ENCODE measurements around the gene PHOSPHO2.
"Not testable (repeated sequence)": the region's sequence is repeated elsewhere in the genome, so short reads cannot be mapped to it uniquely, and the experiment has no call there.

PHOSPHO2 gene

DNA sequence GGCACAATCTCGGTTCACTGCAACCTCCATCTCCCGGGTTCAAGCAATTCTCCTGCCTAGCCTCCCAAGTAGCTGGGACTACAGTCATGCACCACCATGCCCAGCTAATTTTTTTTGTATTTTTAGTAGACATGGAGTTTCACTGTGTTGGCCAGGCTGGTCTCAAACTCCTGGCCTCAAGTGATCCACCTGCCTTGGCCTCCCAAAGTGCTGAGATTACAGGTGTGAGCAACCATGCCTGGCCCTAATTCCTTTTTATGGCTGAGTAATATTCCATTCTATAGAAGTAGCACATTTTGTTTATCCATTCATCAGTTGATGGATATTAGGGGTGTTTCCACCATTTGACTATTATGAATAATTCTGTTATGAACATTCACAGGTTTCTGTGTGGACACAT is 9.6 kb upstream of the PHOSPHO2 start:
- not testable (repeated sequence) for DNase-seq

DNA sequence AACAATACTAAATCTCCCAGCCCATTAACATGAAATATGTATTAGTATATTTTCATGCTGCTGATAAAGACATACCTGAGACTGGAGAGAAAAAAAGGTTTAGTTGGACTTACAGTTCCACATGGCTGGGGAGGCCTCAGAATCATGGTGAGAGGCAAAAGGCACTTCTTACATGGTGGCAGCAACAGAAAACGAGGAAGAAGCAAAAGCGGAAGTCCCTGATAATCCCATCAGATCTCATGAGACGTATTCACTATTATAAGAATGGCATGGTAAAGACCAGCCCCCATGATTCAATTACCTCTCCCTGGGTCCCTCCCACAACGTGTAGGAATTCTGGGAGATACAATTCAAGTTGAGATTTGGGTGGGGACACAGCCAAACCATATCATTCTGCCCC is 7.4 kb upstream of the PHOSPHO2 start:
- DNase-seq = not testable (repeated sequence)

DNA sequence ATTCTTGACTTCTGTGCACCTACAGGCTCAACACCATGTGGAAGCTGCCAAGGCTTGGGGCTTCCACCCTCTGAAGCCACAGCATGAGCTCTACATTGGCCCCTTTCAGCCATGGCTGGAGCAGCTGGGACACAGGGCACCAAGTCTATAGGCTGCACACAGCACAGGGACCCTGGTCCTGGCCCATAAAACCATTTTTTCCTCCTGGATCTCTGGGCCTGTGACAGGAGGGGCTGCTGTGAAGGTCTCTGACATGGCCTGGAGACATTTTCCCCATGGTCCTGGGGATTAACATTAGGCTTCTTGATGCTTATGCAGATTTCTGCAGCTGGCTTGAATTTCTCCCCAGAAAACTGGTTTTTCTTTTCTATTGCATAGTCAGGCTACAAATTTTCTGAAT is 6.3 kb upstream of the PHOSPHO2 start:
- DNase-seq = not testable (repeated sequence)

DNA sequence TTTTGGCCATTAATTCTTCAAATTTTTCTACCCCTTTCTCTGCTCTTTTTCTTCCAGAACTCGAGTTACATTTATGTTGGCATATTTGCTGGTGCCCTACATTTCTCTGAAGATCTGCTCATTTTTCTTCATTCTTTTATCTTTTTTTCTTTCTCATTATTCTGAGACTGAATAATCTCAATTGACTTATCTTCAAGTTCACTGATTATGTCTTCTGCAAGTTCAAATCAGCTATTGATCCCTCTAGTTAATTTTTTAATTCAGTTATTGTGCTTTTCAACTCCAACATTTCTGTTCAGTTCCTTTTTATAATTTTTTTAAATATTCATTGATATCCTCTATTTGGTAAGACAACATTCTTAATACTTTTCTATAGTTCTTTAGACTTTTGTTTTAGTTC is 3.3 kb upstream of the PHOSPHO2 start:
- no peak for DNase-seq

DNA sequence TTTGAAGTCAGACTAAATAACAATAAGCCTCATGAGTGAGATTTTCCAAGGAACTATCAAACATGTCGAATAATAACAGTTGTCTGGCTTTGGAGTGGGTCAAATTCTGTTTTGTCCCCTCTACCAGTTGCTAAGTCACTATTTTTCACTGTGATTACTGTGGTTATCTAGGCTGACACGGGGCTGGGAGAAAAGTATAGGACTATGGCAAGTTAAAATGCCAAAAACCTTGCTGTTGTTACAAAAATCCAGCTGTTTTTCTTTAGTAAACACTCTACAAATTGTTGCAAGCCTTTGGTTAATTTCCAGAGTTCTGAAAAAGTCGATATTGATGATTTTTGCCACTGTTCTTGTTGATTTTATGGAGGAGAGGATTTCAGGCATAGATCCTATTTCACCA is 1.6 kb upstream of the PHOSPHO2 start:
- DNase-seq = no peak

DNA sequence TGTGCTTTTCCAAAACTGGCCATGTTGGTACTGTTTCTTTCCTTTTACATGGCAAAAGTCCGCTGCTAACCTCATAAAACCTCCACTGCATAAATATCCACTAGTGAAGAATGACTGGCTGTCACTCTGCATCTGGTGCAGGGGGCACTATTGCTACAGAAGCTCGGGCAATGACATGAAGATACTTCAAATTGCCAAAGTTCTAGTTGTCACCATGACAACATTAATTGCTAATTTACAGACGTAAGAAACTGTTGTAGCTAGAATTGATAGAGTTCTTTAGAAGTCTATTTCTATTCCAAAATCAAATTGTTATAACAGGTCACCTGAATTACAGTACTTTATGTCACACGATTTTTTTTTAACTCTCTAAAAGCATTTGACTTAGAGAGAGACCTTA is 909 bp upstream of the PHOSPHO2 start:
- DNase-seq = peak; percentile 57

DNA sequence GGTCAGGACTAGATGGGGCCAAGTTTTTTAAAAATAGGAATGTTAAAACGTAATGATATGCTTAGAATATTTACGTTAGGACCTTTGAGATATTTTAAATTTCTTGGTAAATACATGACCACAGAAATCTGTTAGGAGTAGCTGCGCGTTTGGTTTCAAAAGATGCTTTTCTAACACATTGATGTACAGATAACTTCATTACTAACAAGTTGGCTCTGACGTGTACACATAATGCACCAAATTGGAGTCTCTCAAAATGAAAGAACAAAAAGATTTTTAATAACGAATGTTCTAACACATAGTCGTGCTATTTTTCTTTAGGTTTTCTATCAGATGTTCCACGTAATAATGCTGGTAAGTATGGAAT is 608 bp downstream of the PHOSPHO2 start:
- DNase-seq = no peak

DNA sequence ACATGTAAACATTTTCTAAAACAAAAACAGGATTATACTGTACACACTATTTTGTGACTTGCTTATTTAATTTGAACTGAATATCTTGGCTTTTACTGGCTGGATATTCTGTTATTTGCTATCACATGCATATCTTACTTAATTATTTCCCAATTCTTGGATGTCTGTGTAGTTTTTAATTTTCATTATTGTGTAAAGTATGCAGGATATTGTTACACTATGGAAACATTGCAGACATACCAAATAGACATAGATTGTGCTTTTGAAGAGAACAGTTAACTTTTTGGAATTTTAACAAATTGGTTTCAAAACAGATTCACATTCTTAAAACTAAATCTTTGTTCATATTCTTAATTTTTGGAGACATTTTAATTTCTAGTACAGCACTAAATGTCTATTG is 2.1 kb downstream of the PHOSPHO2 start:
- DNase-seq = no peak

DNA sequence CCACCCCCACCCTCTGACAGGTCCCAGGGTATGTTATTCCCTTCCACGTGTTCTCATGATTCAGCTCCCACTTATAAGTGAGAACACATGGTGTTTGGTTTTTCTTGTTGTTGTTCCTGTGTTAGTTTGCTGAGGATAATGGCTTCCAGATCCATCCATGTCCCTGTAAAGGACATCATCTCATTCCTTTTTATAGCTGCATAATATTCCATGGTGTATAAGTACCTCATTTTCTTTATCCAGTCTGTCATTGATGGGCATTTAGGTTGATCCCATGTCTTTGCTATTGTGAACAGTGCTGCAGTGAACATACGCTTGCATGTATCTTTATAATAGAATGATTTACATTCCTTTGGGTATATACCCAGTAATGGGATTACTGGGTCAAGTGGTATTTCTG is 4.9 kb downstream of the PHOSPHO2 start:
- DNase-seq = not testable (repeated sequence)

DNA sequence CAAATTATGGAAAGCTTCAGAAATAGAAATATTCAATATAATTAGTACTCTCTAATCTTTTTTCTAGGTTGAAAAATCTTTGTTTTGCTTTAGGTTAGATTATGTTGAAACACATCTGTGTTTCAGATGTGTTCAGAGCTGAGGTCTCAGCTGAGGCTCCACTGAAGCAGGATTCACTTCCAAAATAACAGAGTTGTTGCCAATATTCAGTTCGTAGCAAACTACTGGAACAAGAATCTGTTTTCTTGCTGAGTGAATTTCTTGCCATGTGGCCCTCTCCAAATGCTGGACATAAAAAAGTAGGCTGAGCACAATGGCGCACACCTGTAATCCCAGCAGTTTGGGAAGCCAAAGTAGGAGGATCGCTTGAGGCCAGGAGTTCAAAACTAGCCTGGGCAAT is 8.7 kb downstream of the PHOSPHO2 start:
- DNase-seq = no peak

DNA sequence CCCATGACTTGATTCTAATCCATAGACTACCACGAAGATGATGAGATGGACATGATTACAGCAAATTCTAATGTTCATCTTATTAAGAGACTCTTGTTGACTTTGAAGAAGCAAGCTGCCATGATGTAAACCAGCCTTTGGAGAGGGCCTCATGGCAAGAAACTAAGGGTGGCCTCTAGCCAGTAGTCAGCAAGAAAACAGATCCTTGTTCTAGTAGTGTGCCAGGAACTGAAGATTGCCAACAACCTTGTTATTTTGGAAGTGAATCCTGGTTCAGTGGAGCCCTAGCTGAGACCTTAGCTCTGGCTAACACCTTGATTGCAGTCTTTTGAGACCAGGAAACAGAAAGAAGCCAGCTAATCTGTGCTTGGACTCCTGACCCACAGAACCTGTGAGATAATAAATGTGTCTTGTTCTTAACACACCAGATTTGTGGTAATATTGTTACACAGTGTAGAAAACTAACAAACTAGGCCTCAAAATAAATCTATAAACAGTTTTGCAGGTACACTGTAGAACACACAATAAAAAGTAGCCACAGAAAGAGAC is 10.0 kb downstream of the PHOSPHO2 start:
- DNase-seq = no peak

DNA sequence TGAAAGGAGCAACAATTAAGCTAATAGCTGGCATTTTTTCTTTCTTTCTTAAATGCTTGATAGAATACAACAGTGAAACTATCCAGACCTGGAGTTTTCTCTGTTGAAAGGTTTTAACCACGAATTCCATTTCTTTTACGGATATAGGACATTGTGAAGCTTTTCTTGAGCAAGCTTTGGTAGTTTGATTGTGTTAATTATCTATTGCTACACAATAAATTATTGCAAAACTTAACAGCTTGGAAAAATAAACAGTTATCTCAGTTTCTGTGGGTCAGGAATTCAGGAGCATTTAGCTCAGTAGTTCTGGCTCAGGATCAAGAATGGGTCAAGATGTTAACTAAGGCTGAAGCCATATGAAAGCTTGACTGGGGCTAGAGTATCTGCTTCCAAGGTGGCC is 11.7 kb downstream of the PHOSPHO2 start:
- DNase-seq = no peak

DNA sequence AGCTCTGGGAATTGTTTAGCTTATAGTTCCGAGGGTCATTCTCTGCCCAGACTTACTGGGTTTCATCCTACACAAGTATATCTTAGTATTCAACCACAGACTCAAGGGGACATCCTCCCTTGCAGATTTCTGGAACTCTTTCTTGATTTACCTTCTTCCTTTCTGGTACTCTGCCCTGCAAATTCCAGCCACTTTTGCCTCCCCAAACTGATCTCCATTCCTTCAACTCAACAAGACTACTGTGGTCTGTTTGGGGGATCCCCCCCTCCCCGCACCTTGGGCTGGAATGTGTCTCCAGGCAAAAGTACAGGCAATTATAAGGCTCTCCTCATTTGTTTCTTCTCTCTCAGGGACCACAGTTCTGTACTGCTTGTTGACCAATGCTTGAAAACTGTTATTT is 13.4 kb downstream of the PHOSPHO2 start:
- DNase-seq = no peak

DNA sequence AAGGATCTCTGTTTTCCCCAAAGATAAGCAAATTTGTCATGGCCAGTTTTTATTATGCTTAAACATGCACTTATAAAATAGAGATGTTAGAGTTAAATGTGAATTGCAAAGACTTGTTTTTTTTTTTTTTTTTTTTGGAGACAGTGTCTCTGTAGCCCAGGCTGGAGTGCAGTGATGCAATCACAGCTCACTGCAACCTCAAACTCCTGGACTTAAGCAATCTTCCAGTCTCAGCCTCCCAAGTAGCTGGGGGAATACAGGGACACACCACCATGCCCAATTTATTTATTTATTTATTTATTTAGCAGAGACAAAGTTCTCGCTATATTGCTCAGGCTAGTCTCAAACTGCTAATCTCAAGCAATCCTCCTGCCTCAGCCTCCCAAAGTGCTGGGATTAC is 15.1 kb downstream of the PHOSPHO2 start:
- DNase-seq = no peak

DNA sequence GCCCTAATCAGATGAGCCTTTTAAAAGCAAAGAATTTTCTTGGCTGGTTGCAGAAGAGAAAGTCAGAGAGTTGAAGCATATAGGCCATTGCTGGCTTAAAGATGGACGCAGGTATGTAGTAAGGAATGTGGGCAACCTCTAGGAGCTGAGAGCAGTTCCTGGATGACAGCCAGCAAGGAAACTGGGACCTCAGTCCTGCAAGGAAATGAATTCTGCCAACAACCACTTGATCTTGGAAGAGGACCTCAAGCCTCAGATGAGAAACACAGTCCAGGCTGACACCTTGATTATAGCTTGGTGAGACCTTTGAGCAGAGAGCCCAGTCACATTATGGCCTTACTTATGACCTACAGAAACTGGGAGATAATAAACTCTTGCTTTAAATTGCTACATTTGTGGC is 15.7 kb downstream of the PHOSPHO2 start:
- DNase-seq = no peak

DNA sequence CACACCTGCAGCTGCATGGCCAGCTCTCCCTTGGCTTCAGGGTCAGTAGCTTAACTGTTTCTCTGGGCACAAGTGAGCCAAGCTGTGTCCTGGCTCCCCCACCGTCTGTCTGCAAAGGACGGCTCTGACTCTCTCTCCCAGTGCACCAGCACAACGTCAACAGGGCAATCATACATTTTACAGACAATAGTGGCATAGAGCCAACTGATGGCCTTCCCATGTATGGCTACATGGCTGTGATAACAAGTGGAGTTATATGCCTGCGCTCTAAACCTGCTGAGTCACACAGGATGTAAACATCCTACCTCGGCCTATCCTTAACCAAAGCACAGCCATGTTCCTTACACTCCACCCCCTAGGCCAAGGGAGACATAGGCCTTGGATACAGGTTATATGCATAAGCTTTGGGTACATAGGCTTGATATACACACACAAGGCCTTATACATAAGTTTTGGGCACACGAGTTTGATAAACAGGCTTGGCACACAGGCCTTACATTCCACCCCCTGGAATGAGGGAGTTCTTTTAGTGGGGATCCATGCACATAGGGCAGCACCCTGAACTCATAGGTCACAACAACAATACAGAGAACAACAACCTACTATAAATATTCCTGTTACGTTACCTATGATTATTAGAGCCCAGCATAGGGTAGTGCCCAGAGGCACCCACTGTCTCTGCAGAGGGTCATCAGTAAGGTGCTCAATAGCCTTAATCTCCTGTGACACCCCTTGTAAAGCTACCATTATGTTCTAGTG is 17.7 kb downstream of the PHOSPHO2 start:
- no peak for DNase-seq

DNA sequence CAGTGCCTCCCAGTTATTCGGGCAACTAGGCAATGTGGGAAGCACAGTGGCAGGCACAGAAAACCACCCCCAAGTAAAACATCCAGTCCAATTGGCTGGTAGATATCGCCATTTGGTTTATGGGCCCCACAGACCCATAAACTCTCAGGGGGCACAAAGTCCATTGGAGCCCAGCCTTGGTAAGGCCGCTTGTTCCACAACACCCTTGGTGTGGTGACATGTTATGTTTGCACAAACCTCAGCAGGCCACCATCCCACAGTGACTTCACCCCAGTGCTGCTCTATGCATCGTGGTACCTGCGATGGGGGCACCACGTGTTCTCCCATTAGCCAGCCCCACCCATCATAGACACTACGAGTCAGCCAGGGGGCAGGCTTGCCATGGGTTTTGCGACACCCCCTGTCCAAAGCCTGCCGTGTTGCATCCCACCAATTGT is 18.5 kb downstream of the PHOSPHO2 start:
- no peak for DNase-seq

DNA sequence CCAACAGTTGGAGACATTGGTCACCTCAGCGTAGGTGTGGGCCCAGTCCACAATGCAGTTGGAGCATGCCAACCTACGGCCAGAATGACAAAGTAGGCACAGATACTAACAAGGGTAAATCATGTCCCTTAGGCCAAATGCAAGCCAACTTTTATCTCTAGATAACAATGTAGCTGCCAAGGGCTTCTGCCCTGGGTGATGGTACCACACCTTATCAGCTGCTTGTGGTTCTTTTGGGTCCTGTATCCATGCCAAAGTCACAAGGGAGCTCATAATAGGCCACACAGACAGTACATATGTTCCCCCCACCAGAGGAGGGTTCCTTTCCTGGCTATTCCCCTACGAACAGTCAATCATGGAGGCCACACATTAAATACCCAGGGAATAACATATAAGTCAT is 19.1 kb downstream of the PHOSPHO2 start:
- DNase-seq = no peak

DNA sequence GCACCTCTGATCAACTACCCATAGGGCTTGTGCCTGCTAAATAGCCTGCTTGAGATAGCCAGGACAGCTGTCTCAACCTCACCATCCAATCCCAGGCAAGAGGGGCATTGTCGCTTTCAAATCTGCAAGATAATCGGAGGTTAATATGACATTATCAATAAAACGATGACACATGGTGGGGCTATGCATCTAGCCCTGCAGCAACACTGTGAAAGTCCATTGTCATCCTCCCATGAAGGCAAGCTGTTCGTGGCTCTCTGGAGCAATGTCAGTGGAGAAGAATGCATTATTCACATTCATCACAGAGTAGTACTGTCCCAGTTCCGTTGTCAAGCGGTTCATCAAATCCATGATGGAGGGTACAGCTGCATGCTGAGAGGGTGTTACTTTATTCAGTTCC is 20.4 kb downstream of the PHOSPHO2 start:
- DNase-seq = no peak

DNA sequence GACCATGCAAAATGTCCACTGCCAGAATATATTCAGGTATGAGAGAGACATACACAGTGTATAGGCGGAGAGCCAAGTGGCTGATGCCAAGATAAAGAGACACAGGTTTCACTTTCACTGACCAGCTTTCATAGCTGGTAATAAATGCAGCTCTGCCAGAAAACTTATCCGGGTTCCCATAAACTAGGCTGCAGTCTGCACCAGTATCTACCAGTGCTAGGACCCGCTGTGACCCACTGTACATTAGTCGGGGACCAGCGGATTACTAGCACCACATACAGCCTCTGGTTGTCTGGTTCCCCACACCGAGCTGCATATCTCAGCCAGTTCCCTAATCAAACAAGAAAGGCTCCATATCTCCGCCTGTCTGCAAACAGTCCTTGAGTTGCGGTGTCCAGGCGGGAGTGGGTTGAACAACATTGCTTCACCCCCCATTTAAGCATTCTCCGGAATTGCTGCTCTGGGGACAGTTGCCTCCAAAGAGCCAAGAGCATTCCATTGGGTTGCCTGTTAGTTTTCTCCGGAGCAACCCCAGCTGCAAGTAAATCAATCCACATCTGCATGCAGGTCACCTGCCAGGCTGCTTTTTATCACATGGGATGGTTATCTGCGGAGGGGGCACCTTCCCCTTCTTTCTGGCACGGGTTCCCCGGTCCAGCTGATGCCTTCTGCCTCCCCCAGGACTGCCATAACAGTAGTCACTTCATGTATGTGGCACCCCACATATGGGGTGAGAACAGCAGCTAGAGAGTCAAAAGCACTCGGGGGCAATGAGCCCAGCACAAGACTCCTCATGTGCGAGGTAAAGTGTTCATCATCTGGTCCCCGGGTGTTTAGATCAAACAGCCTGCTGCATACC is 21.3 kb downstream of the PHOSPHO2 start:
- DNase-seq = no peak

DNA sequence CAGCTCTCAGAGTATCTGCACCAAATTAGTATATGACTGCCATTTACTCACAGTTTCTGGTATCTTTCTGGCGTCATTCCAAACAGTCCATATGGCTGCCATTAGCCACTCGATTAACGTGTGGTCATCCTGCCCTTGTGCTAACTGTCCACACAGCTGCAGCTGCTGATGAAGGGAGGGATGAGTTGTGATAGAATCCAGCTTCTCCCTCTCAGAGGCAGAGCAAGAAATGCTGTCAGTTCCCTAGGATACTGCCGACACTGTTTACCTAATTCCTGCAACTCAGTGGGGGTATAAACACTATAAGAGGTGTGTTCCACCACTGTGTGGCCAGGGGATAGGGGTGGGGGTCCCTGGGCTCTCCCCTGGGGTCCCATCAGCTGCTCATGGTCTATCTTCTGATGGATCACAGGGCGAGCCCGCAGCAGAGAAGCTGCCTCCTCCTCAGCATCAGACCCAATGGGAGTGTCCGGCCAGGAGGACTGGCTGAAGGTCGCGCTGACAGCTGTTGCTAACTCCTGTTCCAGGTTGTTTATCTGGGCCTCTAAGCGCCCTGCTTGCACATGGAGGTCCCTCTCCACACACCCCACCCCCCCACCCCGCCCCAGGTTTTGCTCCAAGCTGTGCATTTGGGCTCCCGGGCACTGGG is 22.1 kb downstream of the PHOSPHO2 start:
- DNase-seq = peak; percentile 70

DNA sequence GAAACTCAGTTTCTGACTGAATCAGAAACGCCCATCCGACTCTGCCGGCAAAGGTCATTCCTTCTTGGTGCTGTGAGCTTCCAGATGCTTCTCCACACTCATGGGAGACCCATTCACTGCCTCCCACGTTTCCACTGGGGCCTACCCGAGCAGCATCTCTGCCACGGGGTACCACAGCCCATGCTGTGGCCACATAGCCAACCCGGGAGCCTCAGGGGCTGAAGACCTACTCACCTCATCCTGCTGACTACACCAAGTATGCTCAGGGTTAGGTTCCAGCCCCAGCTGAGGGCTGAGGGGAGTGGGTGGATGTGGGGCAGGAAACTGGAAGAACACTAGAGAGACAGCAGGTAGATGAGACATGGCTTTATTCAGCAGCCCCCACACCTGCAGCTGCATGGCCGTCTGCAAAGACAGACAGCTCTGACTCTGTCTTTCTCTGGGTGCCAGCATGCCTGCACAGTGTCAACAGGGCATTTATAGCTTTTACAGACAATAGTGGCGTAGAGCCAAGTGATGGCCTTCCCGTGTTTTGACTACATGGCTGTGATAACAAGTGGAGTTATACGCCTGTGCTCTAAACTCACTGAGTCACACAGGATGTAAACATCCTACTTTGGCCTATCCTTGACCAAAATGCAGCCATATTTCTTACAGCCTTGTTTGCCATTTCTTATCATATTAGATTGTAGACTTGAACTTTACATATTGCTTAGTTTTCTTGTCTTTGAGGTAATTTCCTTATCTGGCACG is 22.8 kb downstream of the PHOSPHO2 start:
- no peak for DNase-seq

DNA sequence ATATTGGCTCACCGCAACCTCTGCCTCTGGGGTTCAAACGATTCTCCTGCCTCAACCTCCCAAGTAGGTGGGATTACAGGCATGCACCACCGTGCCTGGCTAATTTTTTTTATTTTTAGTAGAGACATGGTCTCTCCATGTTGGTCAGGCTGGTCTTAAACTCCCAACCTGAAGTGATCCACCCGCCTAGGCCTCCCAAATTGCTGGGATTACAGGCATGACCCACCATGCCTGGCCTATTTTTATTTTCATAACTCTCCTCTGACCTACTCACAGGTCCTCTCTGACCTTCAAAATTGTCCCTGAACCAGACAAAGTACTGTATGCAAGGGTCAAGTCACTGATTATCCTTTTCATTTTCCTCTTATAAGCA is 23.4 kb downstream of the PHOSPHO2 start:
- no peak for DNase-seq
